ENCODE measurements around the gene TRIM54.
"Not testable (repeated sequence)": the region's sequence is repeated elsewhere in the genome, so short reads cannot be mapped to it uniquely, and the experiment has no call there.

Gene TRIM54

GRCh38 chr2:27256855-27257454 is 25.3 kb upstream of the TRIM54 start:
- no peak for DNase-seq (ENCODE audit: low spot score)

DNA sequence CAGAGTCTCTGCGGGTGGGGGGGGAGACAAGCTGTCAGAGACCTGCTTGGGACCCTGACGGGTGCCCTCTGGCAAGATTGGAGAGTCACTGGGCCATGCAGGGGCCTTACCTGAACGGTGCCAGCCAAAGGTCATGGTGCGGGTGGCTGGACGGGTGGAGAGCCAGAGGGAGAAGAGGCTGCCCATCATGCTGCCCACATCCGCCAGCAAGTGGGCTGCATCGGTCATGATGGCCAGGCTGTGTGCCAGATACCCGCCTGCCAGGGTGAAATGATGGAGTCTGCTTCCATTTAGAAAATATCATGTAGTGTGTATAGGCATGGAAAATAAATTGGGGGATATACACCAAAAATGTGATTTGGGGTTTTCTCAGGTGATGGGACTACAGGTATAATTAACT is 24.2 kb upstream of the TRIM54 start:
- DNase-seq (ENCODE audit: low spot score) = no peak

DNA sequence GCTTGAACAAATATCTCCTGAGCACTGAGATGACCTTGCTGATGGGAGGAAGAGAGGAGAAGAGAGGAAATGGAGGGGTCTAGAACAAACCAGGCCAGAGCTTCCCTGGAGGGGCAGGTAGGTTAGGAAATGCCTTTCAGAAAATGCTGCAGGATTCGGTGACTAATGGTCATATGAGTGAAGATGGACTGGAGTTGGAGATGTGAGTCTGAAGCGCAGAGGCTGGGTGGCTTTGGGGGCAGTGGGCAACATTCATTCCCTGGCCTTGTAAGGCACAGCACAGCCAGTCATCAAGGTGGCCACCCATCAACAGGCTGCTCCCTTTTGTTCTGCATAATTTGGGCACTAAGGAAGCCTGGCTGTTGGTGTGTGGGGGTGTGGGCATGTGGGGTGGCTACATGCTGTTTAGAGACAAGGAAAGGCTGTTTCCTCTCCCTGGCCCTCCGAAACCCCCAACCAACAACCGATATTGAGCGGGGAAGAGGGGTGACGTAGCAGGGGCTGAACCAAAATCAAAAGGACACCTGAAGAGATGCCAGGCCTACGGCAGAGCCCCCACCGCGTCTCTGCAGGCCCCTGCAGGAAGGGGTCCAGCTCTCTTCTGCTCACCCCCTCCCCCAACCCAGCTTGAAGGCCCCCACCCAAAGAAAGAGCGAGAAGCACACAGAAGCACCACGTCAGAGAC is 20.8 kb upstream of the TRIM54 start:
- DNase-seq (ENCODE audit: low spot score) = peak; percentile 20

GRCh38 chr2:27261926-27262298 is 20.3 kb upstream of the TRIM54 start:
- DNase-seq (ENCODE audit: low spot score) = no peak

DNA sequence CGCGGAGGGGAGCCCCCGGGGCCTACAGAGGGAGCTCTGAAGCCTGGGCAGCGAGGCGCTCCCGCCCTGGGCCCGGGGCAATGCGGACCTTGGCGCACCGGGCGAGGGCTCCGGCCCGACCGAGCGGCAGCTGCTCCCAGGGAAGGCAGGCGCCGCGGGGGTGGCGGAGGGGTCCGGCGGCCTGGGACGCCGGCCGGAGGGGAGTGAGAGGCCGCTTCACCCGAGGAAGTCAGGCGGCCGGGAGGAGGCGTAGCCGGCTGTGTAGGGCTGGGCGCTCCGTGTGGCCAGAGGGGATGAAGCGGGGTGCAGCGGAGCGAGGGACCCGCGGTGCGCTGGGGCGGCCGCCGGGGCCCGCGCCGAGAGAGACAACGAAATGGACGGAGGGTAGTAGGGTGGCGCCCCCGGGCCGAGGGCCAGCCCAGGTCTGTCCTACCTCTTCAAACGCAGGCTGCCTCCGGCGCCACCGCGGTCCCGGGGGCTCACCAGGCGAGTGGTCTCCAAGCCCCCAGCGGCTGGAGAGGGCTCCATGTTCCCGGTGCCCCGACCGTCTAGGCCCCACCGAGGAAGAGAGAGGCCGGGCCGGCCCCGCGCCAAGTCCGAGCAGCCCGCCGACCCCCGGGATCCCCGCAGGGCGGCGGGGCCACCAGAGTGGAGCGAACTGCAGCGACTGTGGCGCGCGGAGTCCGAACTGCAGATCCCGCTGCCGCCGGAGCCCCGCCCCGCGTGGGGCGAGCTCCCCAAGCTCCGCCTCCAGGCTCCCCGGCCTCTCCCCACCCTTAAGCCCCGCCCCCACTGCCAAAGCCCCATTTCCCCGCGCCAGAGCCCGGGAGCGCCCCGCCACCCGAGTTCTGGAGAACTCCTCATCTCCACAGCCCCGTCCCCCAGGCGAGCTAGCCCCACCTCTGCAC is 19.6 kb upstream of the TRIM54 start, which contains the start of gene SLC30A3:
TSS of gene SLC30A3 (minus strand) at position 669 of the 908 bp plus-strand sequence. CDS start at position 528, 141 bp downstream.
- DNase-seq (ENCODE audit: low spot score) = peak; percentile 72

- DNase-seq (ENCODE audit: low spot score) = peak; percentile 43
Observed at GRCh38 chr2:27263287-27264252, 18.7 kb upstream of the TRIM54 start.

DNA sequence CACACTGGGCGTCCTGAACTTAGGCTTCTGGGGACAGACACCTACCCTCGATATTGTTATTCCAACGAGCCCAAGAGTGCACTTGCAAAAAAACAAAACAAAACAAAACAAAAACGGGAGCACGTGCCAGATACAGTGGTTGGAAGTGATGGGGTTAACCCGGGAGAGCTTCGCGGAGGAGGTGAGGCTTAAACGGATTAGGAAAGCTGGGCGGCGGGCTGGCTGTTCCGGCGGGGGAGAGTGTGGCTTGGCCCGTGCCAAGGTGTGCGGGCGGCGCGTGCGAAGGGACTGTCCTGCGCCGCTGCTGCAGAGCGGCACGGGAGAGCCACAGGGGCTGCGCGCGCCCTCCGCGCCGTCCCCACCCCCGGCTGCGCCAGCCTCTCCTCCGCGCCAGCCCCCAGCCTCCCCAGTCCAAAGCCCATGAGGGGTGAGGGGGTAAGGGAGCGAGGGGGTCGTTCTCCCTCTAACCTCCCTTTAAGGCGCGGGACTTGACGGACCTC is 17.9 kb upstream of the TRIM54 start:
- DNase-seq (ENCODE audit: low spot score) = no peak

DNA sequence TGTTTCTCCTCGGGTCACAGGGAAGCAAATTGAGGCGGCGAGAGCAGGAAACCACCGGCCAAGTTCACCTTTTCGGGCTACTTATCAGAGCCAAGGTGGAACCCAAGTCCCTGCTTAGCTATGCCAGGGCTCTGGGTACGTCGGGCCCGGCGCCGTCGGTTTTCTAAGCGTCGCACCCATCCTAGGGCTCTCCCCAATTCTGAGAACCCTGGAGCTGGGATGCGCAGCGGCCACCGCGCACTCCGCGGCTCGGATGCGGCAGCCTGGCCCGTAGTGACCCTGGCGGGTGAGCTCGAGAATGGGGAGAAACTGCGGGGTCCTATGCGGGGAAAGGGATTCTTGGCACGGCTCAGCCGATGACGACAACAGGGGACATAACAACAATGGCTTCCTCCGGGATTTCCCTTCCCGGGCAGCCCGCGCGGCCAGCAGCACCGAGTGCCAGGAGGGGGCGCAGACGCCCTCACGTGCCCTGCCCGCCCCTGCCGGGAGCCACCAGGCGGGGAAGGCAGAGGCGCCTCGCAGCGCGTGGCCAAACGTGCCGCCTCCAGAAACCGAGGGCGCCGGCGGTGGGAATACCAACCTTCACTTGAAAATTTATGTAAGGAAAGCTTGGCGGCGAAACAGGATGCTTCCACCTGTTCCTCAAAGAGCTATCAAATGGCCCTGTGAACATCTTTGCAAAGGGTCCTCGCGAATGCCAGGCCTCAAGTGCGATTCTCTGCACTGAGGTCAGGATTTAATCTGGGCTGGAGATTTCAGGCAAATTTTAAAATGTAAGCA is 17.3 kb upstream of the TRIM54 start:
- DNase-seq (ENCODE audit: low spot score) = peak; percentile 39

GRCh38 chr2:27265536-27265870 is 16.7 kb upstream of the TRIM54 start:
- DNase-seq (ENCODE audit: low spot score) = no peak

DNA sequence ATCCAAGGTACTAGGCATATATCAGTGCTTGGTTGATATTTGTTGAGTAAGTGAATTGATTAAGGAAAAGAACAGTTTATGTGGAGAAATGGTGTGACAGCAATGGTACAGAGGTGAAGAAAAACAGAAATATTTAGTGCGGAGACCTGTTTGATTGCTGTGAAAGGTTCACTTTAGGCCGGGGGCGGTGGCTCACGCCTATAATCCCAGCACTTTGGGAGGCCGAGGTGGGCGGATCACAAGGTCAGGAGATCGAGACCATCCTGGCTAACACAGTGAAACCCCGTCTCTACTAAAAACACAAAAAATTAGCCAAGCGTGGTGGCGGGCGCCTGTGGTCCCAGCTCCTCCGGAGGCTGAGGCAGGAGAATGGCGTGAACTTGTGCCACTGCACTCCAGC is 13.9 kb upstream of the TRIM54 start:
- DNase-seq (ENCODE audit: low spot score) = not testable (repeated sequence)

DNA sequence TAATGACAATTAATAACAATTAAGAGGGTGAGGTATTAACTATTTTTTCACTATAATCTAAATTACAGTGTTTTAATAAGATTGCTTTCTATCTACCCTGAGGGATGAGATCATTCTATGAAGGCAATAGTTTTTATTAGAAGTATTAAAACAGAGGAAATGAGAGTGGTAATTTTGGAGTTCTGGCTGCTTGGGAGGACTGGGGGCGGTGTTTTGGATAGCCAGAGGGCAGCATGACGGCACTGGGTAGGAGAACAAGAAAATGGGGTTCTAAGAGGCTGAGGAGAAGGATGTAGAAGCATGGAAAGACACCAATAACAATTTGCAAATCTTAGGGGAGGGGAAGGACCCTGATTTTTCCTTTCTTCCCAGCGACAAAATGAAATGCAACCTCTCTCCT is 12.1 kb upstream of the TRIM54 start:
- DNase-seq (ENCODE audit: low spot score) = no peak

DNA sequence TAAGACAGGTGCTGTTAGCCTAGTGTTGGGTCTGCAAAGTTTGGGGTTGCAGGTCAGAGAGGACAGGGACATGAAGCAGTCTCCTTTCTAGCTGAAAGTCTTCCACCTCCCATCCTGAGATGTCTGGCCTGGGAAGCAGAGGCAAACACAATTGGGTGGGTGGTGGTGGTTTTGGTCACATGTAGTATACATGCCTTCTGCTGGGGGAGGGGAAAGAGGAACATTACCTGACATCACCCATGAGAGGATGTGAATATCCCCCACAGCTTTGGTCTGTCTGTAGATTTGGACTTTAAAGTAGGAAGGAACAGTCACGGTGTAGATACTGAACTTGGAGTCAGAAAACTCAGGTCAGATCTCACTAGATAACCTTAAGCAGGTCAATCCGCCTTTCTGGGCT is 11.6 kb upstream of the TRIM54 start:
- DNase-seq (ENCODE audit: low spot score) = no peak

DNA sequence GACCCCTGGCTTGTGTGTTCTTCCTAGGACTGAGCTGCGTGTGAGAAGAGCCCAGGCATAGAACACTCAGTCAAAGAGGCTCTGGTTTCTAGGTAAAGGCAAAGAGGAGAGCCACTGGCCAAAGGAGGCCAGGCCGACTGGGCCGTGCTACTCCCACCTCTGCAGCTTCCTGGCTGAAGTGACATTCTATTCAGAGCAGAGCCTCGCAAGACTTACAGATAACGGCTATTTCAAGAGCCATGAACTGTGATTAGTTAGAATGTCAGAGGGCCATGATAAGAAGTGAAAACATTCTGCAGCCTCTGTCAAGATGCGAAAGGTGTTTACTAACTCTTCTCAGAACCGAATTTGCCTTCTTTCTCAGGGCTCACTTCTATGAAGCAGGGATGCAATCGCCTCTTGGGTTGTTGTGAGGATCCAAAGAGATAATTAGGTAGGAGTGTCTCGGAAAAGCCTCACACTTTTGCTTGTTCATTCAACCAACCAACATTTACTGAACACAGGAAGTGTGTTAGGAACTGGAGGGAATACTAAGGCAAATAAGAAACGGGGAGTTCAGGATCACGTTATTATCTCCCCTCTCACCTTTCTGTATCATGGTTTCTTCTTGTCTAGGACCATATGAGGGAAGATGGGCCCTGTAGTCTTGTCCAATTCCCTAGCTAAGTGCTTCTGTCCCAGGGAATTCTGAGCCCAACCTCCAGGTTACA is 10.4 kb upstream of the TRIM54 start:
- no peak for DNase-seq (ENCODE audit: low spot score)

DNA sequence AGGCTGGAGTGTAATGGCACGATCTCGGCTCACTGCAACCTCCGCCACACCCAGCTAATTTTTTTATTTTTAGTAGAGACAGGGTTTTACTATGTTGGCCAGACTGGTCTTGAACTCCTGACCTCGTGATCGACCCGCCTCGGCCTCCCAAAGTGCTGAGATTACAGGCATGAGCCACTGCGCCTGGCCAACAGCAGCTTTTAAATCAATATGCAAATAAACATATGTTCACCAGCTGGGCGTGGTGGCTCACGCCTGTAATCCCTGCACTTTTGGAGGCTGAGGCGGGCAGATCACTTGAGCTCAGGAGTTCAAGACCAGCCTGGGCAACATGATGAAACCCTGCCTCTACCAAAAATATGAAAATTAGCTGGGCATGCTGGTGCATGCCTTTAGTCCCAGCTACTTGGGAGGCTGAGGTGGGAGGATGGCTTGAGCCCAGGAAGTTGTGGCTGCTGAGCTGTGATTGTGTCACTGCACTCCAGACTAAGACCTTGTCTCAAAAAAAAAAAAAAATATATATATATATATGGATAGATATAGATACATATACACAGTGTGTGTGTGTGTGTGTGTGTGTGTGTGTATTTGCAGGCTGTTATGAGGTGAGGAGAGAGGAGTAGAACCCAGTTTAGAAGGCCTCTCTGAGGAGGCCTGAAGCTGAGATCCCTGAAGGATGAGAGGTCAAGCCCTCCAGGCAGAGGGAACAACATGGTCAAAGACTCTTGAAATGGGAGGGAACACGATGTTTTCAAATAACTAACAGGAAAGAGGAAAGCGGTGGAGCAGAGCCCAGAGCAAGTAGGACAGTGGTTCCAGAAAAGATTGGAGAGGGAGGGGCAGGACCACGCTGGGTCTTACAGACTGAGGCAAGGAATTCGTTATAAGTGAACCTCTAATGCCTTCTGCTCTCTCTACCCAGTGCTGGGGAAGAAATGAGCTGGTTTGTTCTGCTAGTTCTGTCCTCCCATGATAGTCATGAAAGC is 9.4 kb upstream of the TRIM54 start:
- not testable (repeated sequence) for DNase-seq (ENCODE audit: low spot score)

GRCh38 chr2:27275211-27276150 is 6.7 kb upstream of the TRIM54 start, which contains the start of gene DNAJC5G:
Gene DNAJC5G, plus strand, starts transcription at chr2:27275433. Its CDS starts 1,296 bp downstream, at chr2:27276729.
- no peak for DNase-seq (ENCODE audit: low spot score)

DNA sequence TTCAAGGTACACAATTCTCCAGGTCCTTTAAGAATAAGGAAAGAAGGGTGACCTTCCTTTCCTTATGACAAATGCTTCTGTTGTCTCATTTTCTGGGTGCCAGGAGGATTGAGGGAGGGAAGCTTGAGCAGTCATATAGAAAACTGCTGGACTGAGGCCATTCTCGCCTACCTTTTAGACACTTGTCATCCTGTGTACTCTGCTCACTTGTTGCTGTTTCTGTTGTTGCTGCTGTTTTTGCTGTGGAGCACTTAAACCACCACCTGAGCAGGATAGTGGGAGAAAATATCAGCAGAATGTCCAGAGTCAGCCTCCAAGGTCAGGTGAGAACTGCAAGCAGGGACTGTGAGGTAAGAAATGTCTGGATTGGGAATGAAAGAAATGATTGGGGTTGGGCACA is 4.2 kb upstream of the TRIM54 start:
- no peak for DNase-seq (ENCODE audit: low spot score)

DNA sequence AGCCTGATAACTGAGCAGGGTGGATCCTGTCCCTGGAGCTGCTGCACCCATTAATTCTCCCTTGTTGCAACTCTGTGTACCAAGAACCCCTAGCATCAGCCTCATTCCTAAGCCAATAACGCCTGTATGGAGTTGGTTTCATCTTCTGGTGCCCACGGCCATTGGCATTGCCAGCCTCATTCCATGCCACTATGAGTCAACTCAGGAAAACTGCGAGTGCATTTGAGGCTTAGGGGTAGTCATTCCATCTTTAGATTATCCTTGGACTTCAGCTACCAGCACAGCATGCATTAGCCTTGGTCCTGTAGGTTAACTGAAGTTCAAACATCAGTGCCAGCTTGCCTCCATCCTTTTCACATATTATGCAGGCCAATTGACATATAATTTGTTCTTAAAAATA is 1.4 kb upstream of the TRIM54 start:
- DNase-seq (ENCODE audit: low spot score) = no peak

- DNase-seq (ENCODE audit: low spot score) = no peak
Observed at GRCh38 chr2:27281442-27281841, 787 bp upstream of the TRIM54 start.

Data from Ammon's horn (tissue), 1 donor.